C1 segment of cervical spinal cord (tissue), 14 donors: ENCODE measurements around the gene HES6.
A peak's percentile ranks its signal among the peaks of the same experiment; 100 is the strongest.

ENCODE experiments used
- DNase-seq, 14 donors: peaks; one replicate each; lab custom pipeline; 2025; lab: John Stamatoyannopoulos, UW

The HES6 gene

DNA sequence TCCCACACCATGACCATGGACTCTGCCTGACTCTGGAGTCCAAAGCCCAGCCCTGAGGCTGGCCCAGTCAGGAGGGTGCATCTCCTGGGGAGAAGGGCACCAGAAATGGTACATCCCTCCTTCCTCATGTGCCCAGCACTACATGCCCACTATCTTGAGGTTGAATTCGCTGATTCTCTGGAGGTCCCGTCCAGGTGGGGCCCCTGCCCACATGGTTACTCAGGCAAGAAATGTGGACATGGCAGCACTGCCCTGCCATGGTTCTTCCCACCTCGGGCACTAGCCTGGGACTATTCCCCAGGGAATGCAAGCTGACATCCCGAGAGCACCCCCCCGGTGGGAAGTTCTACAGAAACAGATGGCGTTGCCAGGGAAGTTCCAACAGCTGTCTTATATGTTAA lies 15.3 kb upstream of the HES6 start:
- DNase-seq = no peak

DNA sequence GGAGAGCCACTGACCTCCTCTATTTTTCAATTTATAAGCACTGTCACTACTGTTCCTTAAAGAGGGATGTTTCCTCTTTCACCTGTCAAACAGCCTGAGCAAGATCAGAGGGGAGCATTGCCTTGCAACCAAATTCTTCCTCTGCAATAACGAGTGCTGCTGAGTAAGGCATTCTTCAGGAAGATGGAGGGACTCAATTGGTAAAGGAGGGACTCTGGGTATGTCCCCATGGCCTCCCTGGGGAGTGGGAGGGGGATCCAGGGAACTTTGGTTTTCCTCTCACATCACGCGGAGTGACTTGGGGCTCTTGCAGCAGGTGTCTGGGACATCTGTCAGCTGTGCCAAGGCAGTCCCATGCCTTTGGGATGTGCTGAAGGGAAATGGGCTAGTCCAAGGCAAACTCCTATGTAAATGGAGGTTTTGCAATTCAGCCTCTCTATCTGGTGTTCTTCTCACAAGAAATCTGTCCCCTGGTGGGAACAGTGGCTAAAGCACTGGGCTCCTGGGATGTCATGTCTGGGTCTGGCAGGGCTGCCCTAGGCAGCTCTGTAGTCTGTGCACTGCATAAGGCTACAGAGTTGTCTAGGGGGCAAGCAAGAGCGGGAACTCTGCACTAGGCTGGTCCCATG lies 14.4 kb upstream of the HES6 start:
- DNase-seq = no peak

- DNase-seq = no peak
Measured at GRCh38 chr2:238252766-238253630, 13.2 kb upstream of the HES6 start.

- no peak for DNase-seq
Measured at GRCh38 chr2:238251986-238252385, 12.1 kb upstream of the HES6 start.

GRCh38 chr2:238251331-238251730 lies 11.5 kb upstream of the HES6 start:
- DNase-seq = no peak

GRCh38 chr2:238250896-238251295 lies 11.1 kb upstream of the HES6 start:
- no peak for DNase-seq

- DNase-seq = peak in 1 of 14 donors; percentile 7
Measured at GRCh38 chr2:238247841-238248453, 8.1 kb upstream of the HES6 start.

- DNase-seq = peak in 1 of 14 donors; percentile 44
Measured at GRCh38 chr2:238247002-238247822, 7.4 kb upstream of the HES6 start.

GRCh38 chr2:238244151-238244550 lies 4.3 kb upstream of the HES6 start:
- DNase-seq = no peak

DNA sequence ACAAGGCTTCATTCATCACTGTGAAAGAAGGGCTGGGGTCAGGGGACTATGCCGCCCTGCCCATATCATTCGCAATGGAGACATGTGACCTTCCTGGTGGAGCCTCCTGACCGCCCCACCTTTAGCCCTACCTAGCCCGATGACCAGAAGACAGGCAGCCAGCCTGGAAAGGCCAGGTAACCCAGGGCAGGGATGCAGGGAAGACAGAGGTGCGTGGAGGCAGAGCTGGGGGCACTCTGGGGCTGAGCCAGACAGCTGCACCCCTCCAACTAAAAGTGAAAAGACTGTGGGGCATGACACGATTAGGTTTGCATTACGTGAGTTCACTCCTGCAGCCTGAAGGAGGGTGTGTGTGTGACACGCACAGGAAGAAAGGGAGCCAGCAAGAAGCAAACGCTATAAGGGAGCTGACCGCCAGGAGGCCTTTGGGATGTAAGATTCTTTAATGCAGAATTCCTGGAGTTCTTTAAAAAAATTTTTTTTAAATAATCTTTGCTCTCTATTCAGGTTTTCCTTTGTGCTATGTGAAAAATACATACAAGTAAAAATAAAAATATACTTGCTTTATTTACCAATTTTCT lies 3.7 kb upstream of the HES6 start:
- no peak for DNase-seq

DNA sequence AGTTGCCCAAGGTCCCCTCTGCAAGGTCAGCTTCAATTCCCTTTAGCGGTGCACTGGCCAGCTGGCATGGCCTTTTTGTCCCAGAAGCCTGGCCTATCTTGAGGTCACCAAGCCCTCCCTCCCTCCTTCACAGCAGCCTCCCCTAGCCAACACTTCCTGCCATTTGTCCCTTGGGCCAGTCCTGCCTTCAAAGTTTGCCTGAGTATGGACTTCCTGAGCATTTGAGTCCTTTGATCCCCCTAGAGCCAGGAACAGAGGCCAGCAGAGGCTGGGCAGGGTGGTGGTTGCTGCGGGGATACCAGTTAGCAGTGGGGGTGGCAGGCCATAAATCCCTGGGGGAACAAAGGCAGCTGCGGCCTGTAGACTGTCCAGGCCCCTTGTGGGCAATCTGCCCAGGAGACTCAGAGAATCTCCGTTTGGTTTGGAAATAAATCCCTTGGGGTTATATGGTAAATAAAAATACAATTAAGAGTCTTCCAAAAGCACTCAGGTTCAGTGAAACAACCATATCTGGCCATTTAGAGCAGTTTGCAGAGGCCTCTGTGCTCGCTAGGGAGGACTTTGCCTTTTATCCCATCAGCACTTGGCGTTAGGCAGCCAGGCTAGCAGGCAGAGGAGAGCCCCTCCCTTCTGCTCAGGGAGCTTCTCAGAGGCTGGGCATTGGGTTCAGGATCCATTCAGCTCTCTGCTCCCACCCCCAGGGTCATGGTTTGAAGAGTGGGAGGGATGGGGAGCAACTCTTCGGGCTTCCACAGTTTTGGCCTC lies 3.1 kb upstream of the HES6 start:
- peak in 5 of 14 donors; percentile 26 to 64 (median 43) for DNase-seq

- DNase-seq = no peak
Measured at GRCh38 chr2:238241970-238242369, 2.1 kb upstream of the HES6 start.

DNA sequence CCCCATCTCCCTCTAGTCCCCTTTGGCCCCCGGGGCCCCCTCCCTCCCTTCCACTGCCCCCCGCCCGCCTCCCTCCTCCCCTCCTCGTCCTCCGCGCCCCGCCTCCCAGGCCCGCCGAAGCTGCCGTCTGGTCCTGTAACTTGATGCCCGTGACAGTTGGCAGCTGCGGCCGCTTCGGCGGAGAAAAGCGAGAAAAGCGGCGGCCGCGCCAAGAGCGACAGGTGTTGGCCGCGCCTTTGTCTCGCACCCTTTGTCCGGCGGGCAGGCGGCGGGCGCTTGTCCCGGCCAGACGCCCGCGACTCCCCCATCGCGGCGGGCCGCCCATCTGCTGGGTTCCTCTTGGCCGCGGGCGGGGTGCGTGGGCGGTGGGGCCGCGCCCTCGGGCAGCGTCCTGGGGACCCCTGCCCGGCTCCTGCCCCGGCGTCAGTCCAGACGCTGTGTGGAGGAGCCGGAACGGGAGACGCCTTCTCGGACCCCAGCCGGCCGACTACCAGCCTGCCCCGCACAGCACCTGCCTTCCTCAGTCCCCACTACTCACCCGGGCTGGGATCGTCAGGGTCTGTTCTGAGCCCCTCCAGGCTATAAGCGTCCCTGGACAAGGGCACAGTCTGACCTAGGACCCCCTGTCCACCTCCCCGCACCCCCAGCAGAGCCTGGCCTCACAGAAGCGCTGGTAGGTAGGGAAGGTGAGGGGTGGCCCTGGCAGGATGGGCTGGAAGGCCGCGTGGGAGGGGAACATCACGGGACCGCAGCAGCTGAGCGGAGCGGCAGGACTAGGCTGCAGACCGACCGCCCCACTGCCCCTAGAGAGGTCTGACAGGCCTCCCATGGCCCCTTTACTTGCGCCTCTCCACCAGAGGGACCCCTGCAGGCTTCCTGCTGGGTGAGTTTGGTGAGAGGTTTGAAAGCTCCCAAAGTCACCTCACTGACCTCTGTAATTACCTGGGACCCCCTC lies 1.2 kb upstream of the HES6 start:
- peak in 1 of 14 donors; percentile 62 for DNase-seq

DNA sequence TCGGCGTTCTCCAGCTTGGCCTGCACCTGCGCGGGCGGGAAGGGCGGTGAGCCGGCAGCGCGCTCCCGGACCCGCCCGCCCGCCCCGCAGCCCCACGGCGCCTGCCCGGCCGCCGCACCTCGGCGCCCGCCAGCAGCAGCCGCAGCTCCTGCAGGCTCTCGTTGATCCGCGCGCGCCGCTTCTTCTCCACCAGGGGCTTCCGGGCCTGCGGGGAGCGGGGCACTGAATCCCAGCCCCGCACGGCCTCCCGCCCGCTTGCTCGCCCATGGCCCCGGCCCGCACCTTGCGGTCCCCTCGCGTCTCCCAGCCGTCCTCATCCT lies 335 bp downstream of the HES6 start:
- no peak for DNase-seq

DNA sequence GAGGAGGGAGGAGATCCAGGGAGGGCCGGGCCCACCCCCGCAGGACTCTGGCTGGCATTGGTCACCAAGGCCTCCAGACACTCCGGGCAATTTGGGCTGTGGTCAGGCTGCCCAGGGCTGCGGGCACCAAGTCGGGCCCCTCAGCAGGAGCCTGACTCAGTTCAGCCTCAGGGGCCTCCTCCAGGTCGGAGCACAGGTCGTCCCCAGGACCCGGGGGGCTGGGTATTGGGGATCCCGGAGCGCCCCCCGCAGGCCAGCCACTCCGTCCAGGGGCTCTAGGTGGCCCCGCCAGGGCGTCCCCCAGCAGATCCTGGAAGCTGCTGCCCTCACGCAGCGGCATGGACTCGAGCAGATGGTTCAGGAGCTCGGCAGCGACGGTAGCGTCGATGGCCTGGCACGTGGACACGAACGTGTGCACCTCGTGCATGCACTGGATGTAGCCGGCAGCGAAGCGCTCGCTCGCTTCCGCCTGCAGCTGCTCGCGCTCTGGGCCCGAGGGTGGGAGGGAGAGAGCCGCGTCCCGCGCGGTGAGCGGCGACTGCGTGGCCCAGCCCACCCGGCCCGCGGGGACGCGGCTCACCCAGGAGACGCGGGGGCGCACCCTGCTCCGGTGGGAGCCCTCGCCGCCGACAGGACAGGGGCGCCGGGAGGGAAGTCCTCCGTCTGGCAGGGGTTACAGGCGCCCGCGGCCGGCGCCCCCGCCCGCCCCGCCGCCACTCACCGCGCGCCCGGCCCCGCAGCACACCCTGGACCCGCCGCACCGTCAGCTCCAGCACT lies 884 bp downstream of the HES6 start:
- DNase-seq = peak in 1 of 14 donors; percentile 31

DNA sequence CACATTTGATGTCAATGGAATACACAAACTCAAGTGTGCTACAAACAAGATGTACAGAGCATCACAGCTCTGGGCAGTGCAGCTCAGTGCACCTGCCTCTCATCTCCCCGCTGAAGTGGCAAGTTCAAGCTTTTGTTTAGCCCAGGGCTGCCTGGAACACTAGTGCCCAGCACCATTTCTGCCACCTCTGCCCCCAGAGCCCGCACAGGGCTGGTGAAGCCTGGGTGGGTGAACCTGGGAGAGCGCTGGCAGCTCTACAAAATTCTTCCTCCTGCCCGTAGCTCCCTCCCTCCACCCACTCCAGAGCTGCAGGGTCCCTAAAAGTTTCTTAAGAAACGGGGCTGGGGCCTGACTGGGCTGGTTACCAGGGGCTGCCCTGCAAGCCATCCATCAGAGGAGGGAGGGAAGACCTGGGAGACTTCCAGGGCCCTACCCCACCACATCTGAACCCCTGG lies 1.5 kb downstream of the HES6 start:
- no peak for DNase-seq

DNA sequence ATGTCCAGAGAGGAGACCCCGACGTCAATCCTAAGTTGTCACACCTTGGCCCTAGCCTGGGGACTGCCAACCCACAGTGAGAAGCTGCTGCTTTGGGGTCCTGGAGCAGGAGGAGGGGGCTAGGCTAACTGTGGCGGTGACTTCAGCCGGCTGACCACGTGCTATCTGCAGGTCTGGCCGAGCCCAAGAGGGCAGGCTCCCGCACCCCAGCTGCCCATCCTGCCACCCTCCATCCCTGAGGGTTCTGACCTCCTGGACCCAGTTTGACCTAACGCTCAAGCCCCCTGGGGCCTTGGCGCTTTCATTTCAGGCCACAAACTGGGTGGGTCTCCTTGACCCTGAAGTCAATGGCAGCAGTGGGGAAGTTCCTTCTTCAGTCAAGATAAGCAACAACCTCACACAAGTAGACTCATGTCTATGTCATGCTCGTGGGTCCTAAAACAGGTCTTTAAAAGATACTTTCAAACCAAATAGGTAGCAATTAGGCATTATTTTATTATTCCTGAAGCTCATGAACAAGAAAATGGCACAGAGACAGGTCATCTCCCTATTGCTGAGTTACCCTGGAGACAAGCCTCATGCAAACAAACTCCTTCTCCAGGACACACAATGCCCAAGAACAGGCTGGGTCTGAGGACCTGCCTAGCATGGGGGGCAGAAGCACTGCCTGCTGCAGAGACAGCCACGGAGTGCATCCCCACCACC lies 2.3 kb downstream of the HES6 start:
- no peak for DNase-seq

- no peak for DNase-seq
Measured at GRCh38 chr2:238236571-238236970, 3.3 kb downstream of the HES6 start.
